Stimulated activated CD8-positive, alpha-beta memory T cell treated with anti-CD3 and anti-CD28 coated beads, Interleukin-7, amount 100 ng/mL, for 24 hours (primary cell): ENCODE data around the gene DNAH10.
"Not testable (repeated sequence)": the region's sequence is repeated elsewhere in the genome, so short reads cannot be mapped to it uniquely, and the experiment has no call there.

Experiments
- DNase-seq: peaks from one replicate; pipeline ENCODE4 v3.0.0-alpha.2; 2020; ENCODE audit warnings: low read depth

DNAH10 gene

GRCh38 chr12:123908884-123909725, 147.0 kb downstream of the DNAH10 start:
- no peak for DNase-seq

GRCh38 chr12:123910057-123910456, 148.0 kb downstream of the DNAH10 start:
- no peak for DNase-seq

- DNase-seq = no peak
Measured at GRCh38 chr12:123910761-123911193, 148.7 kb downstream of the DNAH10 start.

- DNase-seq = not testable (repeated sequence)
Measured at GRCh38 chr12:123911672-123912409, 149.7 kb downstream of the DNAH10 start.

- DNase-seq = no peak
Measured at GRCh38 chr12:123912415-123913380, 150.6 kb downstream of the DNAH10 start.

- no peak for DNase-seq
Measured at GRCh38 chr12:123914726-123915333, 152.7 kb downstream of the DNAH10 start.

- DNase-seq = peak; percentile 27
Measured at GRCh38 chr12:123916729-123917128, 154.6 kb downstream of the DNAH10 start.

- no peak for DNase-seq
Measured at GRCh38 chr12:123917337-123917850, 155.3 kb downstream of the DNAH10 start.

GRCh38 chr12:123919980-123920360, 157.9 kb downstream of the DNAH10 start:
- no peak for DNase-seq

- DNase-seq = no peak
Measured at GRCh38 chr12:123923038-123923437, 160.9 kb downstream of the DNAH10 start.

GRCh38 chr12:123923927-123924326, 161.8 kb downstream of the DNAH10 start:
- DNase-seq = no peak

GRCh38 chr12:123924539-123924938, 162.4 kb downstream of the DNAH10 start:
- no peak for DNase-seq

GRCh38 chr12:123928274-123928865, 166.3 kb downstream of the DNAH10 start:
- no peak for DNase-seq

GRCh38 chr12:123928897-123929296, 166.8 kb downstream of the DNAH10 start:
- DNase-seq = no peak

GRCh38 chr12:123929946-123930583, 168.0 kb downstream of the DNAH10 start:
- DNase-seq = no peak

GRCh38 chr12:123931686-123932321, 169.7 kb downstream of the DNAH10 start:
- DNase-seq = no peak

- no peak for DNase-seq
Measured at GRCh38 chr12:123933214-123933613, 171.1 kb downstream of the DNAH10 start.

- DNase-seq = no peak
Measured at GRCh38 chr12:123934016-123934620, 172.0 kb downstream of the DNAH10 start.

- DNase-seq = no peak
Measured at GRCh38 chr12:123934829-123935228, 172.7 kb downstream of the DNAH10 start.

GRCh38 chr12:123935956-123936355, 173.9 kb downstream of the DNAH10 start:
- no peak for DNase-seq
